ENCODE data around the gene CAPSL.

Gene CAPSL

GRCh38 chr5:35908228-35908627, 30.2 kb downstream of the CAPSL start:
- no peaks in the 10 kb centered on the region for H3K27me3 ChIP-seq (ENCODE audit: insufficient read depth, insufficient read length)
- H3K9ac ChIP-seq (ENCODE audit: insufficient read length, low read depth), result no peak overlapping the region
- no peak overlapping the region for H3K4me3 ChIP-seq (ENCODE audit: insufficient read length, low read depth)
- no peak for DNase-seq (ENCODE audit: low read depth, low spot score)
- H3K9me3 ChIP-seq (ENCODE audit: insufficient read depth, low read length), result peaks cover 5% of the 10 kb centered on the region; the same call in 1 of the 2 replicates
- no peaks in the 10 kb centered on the region for H3K36me3 ChIP-seq (ENCODE audit: insufficient read depth, insufficient read length, low read length)
- H3K4me1 ChIP-seq (ENCODE audit: insufficient read depth, insufficient read length), result no peaks in the 10 kb centered on the region
- TF ChIP-seq ZNF274 (IDR thresholded peaks at IDR 0.05; ENCODE audit: low read depth, low read length) (no peak), YY1 (IDR thresholded peaks at IDR 0.05; ENCODE audit: insufficient read depth, insufficient read length) (no peak), SUZ12 (IDR thresholded peaks at IDR 0.05; ENCODE audit: extremely low read depth, insufficient read depth, insufficient read length) (no peak)

GRCh38 chr5:35904443-35905132, 33.8 kb downstream of the CAPSL start:
- Histone ChIP-seq H3K4me1 (ENCODE audit: insufficient read depth, insufficient read length) (no peaks in the 10 kb centered on the region), H3K4me3 (ENCODE audit: insufficient read length, low read depth) (no peak overlapping the region)

DNA sequence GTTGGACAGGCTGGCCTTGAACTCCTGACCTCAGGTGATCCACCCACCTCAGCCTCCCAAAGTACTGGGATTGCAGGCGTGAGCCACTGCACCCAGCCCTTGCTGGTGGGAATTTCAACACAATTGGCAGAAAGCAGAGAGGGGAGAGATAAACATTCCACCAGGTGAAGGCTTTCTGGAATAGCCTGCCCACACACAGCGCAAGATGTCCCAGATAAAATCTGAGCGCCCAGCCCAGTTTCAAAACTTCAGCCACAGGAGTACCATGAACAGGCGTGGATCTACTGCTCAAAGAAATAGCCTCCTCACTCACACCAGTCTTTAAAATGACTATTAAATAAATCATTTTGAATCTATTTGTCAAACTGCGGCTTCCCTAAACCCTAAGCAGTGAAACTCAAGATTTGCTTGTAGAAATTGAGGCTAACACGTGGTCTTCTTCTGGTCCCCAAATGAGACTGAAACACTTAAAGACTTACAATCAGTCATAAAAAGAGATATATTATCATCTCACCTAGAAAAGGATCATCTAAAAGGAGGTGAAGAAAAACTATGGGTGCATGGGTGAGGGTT, 34.7 kb downstream of the CAPSL start:
- no peak for DNase-seq (ENCODE audit: low read depth, low spot score)
- no peaks in the 10 kb centered on the region for H3K4me1 ChIP-seq (ENCODE audit: insufficient read depth, insufficient read length)
- no peak overlapping the region for H3K4me3 ChIP-seq (ENCODE audit: insufficient read length, low read depth)
- H3K36me3 ChIP-seq (ENCODE audit: insufficient read depth, insufficient read length, low read length), result no peaks in the 10 kb centered on the region
- H3K9ac ChIP-seq (ENCODE audit: insufficient read length, low read depth), result no peak overlapping the region
- TF ChIP-seq SUZ12 (IDR thresholded peaks at IDR 0.05; ENCODE audit: extremely low read depth, insufficient read depth, insufficient read length) (no peak), ZNF274 (IDR thresholded peaks at IDR 0.05; ENCODE audit: low read depth, low read length) (no peak), YY1 (IDR thresholded peaks at IDR 0.05; ENCODE audit: insufficient read depth, insufficient read length) (no peak)
- H3K27me3 ChIP-seq (ENCODE audit: insufficient read depth, insufficient read length), result no peaks in the 10 kb centered on the region
- H3K9me3 ChIP-seq (ENCODE audit: insufficient read depth, low read length), result no peaks in the 10 kb centered on the region

More at GRCh38 chr5:35904443-35905132, 33.8 kb downstream of the CAPSL start:
- TF ChIP-seq SUZ12 (IDR thresholded peaks at IDR 0.05; ENCODE audit: extremely low read depth, insufficient read depth, insufficient read length) (no peak), ZNF274 (IDR thresholded peaks at IDR 0.05; ENCODE audit: low read depth, low read length) (no peak), YY1 (IDR thresholded peaks at IDR 0.05; ENCODE audit: insufficient read depth, insufficient read length) (no peak)
- no peaks in the 10 kb centered on the region for H3K36me3 ChIP-seq (ENCODE audit: insufficient read depth, insufficient read length, low read length)
- no peak overlapping the region for H3K9ac ChIP-seq (ENCODE audit: insufficient read length, low read depth)
- DNase-seq (ENCODE audit: low read depth, low spot score), result no peak
- no peaks in the 10 kb centered on the region for H3K27me3 ChIP-seq (ENCODE audit: insufficient read depth, insufficient read length)
- no peaks in the 10 kb centered on the region for H3K9me3 ChIP-seq (ENCODE audit: insufficient read depth, low read length)

DNA sequence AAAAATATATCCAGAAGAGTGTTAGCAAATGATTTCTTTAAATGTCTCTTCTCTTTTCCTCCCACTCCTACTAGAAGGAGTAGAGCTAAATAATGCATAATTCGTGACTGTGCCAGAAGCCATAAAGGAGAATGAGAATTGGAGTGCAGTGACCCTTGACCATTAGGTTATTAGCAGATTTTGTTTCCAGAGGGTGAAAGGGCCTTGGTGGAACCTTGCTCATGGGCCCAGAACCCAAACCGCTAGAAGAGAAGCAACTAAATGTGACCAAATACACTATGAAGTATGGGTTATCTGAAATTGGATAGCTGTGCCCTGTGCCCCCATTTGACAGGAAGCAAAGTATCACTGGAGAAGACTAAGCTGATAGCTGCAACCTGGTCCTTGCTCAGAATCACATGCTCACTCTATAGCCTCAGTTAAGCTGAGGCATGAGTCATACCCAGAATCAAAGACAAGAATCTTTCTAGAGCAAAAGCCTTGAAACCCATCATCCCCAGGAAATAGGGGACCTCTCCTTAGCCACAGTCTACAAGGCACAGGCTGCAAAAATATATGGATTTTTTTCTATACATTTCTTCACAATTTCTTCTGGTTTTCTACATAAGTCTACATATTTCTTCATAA, 36.3 kb downstream of the CAPSL start:
- H3K4me1 ChIP-seq (ENCODE audit: insufficient read depth, insufficient read length), result no peaks in the 10 kb centered on the region
- no peak overlapping the region for H3K9ac ChIP-seq (ENCODE audit: insufficient read length, low read depth)
- no peak for DNase-seq (ENCODE audit: low read depth, low spot score)
- H3K36me3 ChIP-seq (ENCODE audit: insufficient read depth, insufficient read length, low read length), result no peaks in the 10 kb centered on the region
- no peaks in the 10 kb centered on the region for H3K9me3 ChIP-seq (ENCODE audit: insufficient read depth, low read length)
- no peak overlapping the region for H3K4me3 ChIP-seq (ENCODE audit: insufficient read length, low read depth)
- no peak for TF ChIP-seq ZNF274 (IDR thresholded peaks at IDR 0.05; ENCODE audit: low read depth, low read length)
- TF ChIP-seq SUZ12 (IDR thresholded peaks at IDR 0.05; ENCODE audit: extremely low read depth, insufficient read depth, insufficient read length), result no peak
- no peak for TF ChIP-seq YY1 (IDR thresholded peaks at IDR 0.05; ENCODE audit: insufficient read depth, insufficient read length)
- H3K27me3 ChIP-seq (ENCODE audit: insufficient read depth, insufficient read length), result no peaks in the 10 kb centered on the region

DNA sequence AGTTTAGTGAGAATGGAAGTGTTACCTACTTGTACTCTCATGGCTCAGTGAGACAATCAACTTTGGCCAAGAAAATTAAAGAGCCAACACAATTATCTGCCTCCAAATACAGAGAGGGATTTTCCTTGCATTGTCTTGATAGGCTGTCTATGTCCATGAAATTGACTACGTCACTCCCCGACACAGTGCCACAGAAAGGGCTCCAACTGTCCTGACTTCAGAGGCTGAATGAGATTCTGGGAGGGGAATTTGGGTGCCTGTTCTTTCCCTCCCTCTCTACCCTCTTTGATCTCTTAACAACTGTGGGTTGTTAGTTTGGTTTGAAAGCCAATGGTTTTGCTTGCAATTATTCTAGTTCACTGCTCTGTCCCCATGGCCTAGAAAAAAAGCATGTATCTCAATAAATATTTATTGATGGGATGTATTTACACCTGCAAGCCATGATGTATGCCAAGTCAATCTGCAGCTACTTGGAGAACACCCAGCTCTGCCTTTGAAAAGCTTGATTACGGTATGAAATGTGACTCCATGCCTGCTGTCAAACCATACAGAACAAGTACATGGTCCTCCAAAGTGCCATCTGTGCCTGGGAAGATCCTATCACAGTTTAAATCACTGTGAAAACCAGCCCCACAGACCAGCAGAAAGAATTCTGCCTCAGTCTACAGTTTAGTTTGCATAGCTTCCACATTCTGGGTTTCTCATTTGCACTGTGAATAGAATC, 37.3 kb downstream of the CAPSL start:
- no peak for DNase-seq (ENCODE audit: low read depth, low spot score)
- Histone ChIP-seq H3K4me3 (ENCODE audit: insufficient read length, low read depth) (no peak overlapping the region), H3K27me3 (ENCODE audit: insufficient read depth, insufficient read length) (no peaks in the 10 kb centered on the region), H3K4me1 (ENCODE audit: insufficient read depth, insufficient read length) (no peaks in the 10 kb centered on the region), H3K9ac (ENCODE audit: insufficient read length, low read depth) (no peak overlapping the region), H3K36me3 (ENCODE audit: insufficient read depth, insufficient read length, low read length) (no peaks in the 10 kb centered on the region), H3K9me3 (ENCODE audit: insufficient read depth, low read length) (no peaks in the 10 kb centered on the region)
- TF ChIP-seq YY1 (IDR thresholded peaks at IDR 0.05; ENCODE audit: insufficient read depth, insufficient read length), result no peak
- TF ChIP-seq ZNF274 (IDR thresholded peaks at IDR 0.05; ENCODE audit: low read depth, low read length), result no peak
- no peak for TF ChIP-seq SUZ12 (IDR thresholded peaks at IDR 0.05; ENCODE audit: extremely low read depth, insufficient read depth, insufficient read length)

GRCh38 chr5:35899800-35900199, 38.6 kb downstream of the CAPSL start:
- H3K4me3 ChIP-seq (ENCODE audit: insufficient read length, low read depth), result no peak overlapping the region
- no peak overlapping the region for H3K9ac ChIP-seq (ENCODE audit: insufficient read length, low read depth)
- H3K36me3 ChIP-seq (ENCODE audit: insufficient read depth, insufficient read length, low read length), result no peaks in the 10 kb centered on the region
- DNase-seq (ENCODE audit: low read depth, low spot score), result no peak
- TF ChIP-seq ZNF274 (IDR thresholded peaks at IDR 0.05; ENCODE audit: low read depth, low read length) (no peak), SUZ12 (IDR thresholded peaks at IDR 0.05; ENCODE audit: extremely low read depth, insufficient read depth, insufficient read length) (no peak), YY1 (IDR thresholded peaks at IDR 0.05; ENCODE audit: insufficient read depth, insufficient read length) (no peak)
- H3K27me3 ChIP-seq (ENCODE audit: insufficient read depth, insufficient read length), result no peaks in the 10 kb centered on the region
- H3K4me1 ChIP-seq (ENCODE audit: insufficient read depth, insufficient read length), result no peaks in the 10 kb centered on the region
- H3K9me3 ChIP-seq (ENCODE audit: insufficient read depth, low read length), result no peaks in the 10 kb centered on the region

Measured in NT2/D1 (cell line).